Urothelium cell line (cell line): ENCODE measurements around the gene TMEM127.
"Not testable (repeated sequence)": the region's sequence is repeated elsewhere in the genome, so short reads cannot be mapped to it uniquely, and the experiment has no call there.

Source experiments
- DNase-seq: peaks from one replicate; pipeline ENCODE4 v3.0.0; 2011; ENCODE audit warnings: low spot score, mixed read lengths
- FAIRE-seq: peaks from 2 replicates; lab custom pipeline; 2011; peaks lifted over from hg19 to GRCh38; lab: Jason Lieb, UNC

Gene TMEM127

DNA sequence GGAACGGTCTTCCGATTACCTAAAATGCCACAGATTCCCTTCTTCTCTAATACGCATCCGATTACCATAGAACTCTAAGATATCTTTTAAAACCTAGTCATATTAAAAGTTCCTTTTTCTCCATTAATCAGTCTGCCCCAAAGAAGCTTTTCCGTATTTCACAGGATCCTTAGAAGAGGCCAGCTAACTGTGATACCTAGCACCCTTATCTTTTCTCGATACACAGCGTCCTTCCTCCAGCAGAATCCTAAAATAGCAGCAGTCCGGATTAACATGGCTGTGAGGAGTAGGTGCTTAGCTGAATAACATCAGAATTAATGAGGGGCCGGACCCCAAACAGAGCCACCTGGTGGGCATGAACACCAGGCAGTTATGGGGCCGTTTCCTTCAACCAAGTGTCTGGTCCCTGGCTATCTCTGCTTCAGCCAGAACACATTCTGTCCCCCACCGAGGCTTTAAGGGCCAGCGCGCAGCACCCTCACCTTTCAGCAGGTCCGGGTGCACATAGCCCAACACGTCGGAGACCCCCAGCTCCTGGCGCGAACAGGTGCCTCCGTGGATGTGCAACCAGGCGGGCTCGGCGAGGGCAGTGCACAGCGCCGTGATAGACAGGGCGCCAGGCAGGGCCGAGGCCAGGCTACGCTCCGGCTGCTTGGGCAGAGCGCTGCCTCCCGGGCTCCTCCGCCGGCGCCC lies 995 bp downstream of the TMEM127 start:
- DNase-seq, result peak; percentile 25

DNA sequence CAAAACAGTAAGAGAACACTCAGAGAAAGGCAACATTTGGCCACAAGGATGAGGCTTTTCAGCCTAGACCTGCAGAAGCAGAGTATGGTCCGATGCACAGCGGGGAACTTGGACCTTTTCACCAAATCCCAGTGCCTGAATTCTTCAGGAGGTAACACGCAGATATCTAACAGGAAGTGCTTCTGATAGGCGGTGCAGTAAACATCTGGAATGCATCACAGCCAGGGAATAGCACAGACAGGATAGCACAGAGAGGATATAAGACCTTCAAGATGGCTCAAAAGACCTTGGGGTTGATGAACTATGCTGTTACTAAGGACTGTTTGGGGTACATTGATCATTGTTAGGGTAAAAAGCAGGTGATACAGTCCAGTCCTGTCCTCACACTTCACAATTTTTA lies 1.7 kb downstream of the TMEM127 start:
- DNase-seq, result no peak
- no peak for FAIRE-seq

More for the DNA sequence above, 995 bp downstream of the TMEM127 start:
- no peak for FAIRE-seq

DNA sequence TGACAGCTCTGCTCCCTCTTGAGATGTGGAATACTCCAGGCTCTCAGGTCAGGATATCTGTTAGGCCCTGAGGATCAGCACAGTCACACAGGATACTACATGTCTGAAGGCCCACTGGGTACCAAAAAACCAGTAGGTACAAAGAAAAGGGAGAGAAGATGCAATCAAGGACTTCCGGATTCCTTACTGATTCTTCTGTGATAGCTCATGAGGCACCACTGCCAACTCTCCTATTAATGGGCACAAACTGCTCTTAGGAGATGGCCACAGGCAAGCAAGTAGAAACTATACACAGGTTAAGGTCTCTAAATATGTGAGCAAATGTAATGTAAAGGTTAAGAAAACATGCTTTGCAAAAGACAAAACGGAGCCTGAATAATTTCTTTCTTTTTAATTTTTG lies 3.5 kb downstream of the TMEM127 start:
- no peak for FAIRE-seq
- no peak for DNase-seq

DNA sequence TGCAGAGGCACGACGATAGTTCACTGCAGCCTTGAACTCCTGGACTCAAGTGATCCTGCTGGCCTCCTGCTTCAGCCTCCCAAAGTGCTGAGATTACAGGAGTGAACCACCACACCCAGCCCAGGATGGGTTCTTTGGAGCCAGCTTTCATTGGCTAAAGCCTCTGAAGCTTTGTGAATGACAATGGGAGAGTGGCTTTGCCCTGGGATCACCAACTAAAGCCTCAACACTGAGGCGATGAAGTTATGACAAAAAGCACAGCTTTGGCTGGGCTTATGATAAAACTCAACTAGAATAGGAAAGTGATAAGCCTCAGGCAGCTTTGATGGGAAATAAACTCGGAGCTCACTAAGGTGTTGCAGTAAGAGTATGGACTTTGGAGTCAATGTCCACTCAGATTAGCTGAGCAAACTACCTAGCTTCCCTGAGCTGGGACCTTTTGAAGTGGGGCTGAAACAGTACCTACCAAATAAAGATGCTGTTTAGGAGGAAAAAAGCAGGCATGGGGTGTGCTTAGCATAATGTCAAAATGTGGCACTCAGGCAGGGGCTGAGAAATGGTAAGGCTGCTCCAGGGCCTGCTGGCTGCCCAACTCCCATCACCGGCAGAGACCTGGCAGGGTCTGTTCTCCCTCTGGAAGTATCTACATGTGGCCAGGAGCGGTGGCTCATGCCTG lies 4.3 kb downstream of the TMEM127 start:
- no peak for DNase-seq
- FAIRE-seq, result no peak

DNA sequence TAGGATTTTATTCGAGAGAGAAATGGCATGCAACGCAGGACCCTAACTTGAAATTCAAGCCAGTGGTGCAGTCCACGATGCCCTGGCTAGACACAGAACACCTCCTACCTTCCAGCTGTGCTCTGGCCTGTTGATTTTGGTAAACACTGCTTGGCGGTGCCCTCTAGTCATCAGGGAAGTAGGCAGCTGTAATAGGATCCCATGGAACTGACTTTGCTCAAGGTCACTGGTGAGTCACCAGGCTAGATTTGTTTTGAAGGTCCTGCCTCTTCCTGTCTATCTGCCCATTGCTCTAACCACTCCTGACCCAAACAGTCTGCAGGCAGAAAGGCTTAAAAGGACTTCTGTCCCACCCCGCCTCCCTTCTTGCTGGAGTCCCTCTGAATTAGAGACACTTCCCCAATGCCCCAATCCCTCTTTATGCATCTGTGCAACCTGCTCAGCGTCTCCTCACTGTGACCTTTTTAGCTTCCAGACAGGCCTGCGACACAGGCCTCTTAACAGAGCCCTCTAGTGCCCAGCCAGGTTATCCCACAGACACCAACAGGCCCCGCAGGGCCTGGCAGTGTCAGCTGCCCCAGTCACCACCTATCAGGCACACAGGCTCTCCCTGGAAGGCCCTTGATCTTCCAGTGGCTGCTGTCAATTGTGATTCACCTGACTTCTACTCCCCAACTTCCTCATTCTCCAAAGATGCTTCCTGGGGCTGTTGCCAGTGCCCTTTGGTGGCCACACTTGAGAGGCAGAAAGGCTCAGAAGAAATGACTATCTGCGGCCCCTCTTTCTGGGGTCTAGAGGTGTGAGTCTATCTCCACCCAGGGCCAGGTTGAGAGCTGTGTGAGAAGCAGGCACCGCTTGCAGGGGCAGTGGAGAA lies 5.2 kb downstream of the TMEM127 start:
- peak; percentile 89 for FAIRE-seq
- peak; percentile 92 for DNase-seq

DNA sequence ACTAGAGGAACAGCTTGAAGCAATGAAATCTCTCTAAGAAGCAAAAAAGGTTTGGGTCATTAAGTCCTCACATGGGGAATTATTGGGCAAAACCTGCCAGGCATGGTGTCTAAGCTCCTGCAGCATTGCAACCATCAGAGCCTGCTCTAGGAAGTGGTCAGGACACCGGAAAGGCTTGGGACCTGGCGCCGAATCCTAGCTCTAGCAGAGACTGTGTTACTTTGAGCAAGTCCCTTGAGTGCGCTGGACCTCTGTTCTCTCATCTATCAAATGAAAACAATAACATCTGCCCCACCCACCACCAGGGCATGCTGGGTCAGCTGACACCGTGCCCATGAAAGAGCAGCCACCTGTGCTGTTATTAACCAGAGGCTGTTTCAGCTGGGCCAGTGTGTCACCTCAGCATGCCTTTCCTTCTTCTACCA lies 6.3 kb downstream of the TMEM127 start:
- DNase-seq (no peak), FAIRE-seq (no peak)

DNA sequence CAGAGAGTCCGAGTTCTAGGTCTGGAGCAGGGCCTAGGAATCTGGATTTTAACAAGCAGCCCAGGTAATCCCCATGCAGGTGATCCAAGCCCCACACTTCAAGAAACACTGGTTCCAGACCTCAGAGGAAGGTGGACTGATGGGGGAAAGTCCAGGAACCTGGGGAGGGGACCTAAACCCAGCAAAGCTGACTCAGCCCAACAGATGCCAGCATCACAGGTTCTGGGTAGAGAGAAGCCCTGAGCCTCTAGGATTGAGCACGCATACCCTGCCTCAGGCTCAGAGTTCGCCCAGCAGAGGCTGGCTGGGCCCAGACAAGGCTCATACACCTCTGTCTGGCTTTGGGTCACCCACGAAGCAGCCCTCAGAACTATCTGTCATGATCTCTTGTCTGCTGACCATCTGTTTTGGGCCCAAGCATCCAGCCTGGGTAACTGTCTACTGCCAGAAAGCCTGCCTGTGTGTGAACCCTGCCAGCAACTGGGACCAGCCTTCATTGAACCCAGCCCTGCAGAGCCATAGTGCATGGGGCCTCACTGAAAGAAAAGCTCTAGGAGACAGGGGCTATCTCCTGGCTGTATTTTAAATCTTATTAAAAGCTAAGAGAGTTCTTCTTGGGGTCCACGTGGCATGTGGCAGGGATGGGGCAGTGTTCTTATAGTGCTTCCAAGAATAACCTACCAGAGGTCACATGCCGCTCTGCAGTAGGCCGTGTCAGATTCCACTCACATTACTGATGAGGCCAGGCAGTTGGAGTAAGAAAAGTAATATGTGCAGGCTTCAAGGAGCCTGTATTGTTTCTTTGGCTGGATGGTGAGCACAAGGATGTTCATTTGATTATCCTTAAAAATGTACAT lies 7.4 kb downstream of the TMEM127 start:
- DNase-seq, result no peak
- FAIRE-seq, result no peak

DNA sequence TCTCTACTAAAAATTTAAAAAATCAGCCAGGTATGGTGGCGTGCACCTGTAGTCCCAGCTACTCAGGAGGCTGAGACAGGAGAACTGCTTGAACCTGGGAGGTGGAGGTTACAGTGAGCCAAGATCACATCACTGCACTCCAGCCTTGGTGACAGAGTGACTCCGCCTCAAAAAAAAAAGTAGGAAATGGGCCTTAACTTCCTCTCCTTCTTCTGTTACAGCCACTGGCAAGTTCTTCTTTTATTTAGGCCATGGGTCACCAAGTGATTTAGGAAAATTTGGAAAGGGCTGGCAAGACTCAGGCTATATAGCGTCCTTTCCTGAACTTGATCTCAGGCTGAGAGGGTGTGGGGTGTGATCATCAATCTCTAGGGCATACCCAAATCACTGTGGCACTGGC lies 8.1 kb downstream of the TMEM127 start:
- not testable (repeated sequence) for FAIRE-seq, DNase-seq

DNA sequence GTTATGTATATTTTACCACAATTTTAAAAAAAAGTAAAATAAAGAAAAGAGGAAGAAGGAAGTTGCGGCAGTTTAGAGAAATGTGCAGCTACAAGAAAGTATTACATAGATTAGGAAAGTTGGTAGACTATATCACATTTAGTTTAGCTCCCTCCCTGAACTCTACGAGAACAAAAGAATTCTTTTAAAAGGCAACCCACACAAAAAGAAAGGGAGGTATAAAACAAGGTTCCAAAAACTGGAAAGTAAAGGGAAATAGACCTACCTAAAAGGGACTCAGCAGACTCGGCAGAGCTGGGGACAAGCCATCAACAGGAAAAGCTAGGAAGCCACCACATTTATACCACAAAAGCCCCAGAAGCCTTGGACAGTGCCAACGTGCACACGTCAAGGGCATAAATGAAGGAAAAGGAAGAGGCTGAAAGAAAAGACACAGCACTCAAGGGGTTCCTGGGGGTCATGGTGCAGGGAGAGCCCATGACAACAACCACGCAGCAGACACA lies 9.1 kb downstream of the TMEM127 start:
- no peak for FAIRE-seq
- DNase-seq, result no peak

DNA sequence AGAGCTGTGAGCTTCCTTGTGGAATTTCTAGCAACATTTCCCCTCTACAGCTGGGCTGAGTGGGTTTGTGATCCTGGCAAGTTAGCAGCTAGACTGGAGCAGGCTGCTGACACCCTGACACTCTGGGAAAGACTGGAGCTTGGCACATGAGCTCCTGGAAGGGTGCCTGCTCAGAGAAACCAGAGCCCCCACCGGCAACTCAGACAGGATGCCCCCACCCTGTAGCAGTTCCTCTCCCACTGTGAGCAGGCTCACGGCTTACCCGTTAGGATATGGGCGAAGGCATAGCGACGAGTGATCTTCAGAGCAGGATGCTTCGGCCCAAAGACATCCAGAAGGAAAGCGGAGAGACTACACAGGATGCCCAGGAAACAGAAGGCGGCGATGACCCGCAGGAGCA lies 11.2 kb downstream of the TMEM127 start:
- DNase-seq (no peak), FAIRE-seq (no peak)

DNA sequence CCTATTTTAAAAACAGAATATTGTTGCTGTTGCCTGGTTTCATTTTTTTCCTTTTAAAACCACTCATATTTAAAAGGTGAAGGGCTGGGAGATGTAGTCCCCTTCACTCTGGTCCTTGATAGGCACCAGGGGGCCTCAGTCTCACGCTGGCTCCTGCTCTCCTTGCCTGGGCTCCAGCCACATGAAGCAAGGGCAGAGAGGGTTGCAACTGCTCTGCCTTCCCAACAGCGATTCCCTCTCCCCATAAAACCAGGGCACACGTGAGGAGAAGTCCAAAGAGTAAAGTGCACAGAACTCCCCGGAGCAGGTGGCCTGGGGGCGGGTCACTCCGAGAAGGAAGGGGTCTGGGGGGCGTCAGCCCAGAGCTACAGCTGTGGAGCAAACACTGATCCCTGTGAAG lies 12.8 kb downstream of the TMEM127 start:
- DNase-seq (no peak), FAIRE-seq (no peak)

DNA sequence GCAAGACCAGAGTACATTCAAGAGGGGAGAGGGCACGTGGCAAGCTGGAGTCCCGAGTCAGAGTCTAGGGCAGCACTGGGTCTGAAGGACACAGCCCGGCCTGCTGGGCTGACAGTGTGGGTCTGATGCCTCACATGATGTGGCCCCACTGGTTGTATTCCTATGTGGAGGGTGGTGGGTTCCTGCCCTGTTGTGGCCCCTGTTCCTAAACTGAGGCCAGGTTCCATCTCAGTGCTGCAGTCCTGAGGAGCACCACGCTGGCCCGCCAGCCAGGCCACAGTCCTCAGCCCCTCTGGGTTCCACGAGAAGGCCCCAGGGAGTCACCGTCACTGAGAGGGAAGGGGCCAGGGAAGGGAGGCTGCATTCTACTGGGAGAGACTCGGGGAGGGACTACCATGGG lies 13.3 kb downstream of the TMEM127 start:
- FAIRE-seq (no peak), DNase-seq (no peak)

DNA sequence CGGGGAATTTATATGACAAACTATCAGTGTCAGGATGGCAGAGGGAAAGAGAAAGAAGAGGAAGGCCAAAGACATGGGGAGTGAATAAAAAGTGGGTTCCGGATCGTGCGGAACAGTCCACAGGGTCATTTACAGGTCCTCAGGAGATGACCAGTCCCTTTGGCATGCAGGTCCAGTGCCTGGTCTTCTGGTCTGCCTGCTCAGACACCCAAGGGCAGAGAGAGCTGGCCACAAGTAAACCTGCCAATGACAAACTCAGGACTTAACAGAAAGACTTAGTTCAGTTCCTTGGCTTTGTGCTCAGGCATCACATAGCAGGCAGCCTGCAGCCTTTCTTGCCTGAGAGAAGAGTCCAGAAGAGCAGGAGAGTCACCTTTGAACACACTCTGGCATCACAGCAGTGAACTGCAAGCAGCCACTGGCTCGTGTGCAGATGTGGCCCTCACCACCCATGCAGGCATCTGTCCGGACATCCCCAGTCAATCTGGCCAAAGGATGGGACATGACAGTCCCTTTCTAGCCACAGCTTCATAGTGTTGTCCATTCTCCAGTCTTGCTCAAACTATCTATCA lies 14.0 kb downstream of the TMEM127 start:
- FAIRE-seq (no peak), DNase-seq (peak; percentile 26)

DNA sequence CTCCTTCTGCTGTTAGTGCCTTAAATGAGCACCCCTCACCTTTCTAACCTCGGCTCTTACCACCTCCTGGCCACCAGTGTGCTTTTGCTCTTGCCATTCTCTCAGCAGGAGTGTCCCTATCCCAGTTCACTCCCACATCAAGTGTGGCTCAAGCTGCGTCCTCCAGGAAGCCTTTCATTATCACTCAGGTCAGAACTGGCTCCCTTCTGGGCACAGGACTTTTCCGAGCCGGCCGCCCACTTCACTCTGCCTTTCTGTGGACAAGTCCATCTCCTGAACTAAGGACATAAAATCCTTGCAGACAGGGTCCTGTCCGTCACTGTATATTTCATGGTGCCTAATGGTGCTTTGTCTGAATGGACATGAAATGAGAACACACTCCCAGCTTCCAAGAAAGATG lies 15.6 kb downstream of the TMEM127 start:
- DNase-seq, result no peak
- FAIRE-seq, result no peak

DNA sequence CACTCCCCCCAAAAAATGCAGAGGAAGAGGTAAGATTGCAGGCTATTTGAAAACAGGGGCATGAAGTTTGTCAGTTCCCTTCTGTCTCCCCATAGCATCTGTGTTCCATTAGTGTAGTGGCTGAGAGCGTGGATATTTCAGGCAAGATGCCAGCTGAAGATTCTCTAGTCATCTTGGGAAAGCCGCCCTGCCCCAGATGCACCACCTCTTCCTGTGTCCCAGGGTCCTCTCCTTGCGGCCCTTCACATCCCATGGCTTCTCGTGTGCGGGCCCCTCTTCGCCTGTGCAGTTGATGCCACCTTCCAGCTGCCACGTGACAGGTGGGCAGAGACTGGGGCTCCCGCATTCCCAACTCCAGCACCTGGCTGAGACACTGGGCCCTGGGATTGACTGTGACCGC lies 16.1 kb downstream of the TMEM127 start:
- DNase-seq, result no peak
- FAIRE-seq, result no peak

DNA sequence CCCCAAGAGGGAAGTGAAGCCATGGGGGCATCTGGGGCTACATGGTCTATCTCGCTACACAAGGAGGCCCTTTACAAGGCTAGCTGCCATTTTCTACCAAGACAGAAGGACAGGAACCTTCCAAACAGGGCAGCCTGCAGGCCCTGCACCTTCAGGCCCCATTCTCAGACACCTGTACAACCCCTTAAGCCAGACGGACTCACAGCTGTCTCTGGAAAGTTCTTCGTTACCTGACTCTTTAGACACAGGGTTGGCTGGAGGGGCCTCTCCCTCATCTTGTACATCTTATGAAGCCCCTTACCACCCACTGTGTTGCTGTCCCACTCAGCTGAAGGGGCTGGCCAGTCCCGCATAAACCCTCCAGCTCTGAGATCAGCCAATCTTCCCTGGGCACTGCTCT lies 17.2 kb downstream of the TMEM127 start:
- FAIRE-seq, result no peak
- no peak for DNase-seq

DNA sequence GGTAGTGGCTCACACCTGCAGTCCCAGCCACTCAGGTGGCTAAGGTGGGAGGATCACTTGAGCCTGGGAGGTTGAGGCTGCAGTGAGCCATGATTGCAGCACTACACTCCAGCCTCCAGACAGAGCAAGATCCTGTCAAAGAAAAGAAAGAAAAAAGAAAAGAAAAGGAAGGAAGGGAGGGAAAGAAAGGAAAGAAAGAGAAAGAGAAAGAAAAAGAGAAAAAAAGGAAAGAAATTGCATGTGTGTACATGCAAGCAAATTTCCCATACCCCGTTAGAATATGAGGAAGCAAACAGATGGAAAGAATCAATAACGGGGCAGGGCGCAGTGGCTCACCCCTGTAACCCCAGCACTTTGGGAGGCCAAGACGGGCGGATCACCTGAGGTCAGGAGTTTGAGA lies 17.9 kb downstream of the TMEM127 start:
- FAIRE-seq, result no peak
- no peak for DNase-seq

DNA sequence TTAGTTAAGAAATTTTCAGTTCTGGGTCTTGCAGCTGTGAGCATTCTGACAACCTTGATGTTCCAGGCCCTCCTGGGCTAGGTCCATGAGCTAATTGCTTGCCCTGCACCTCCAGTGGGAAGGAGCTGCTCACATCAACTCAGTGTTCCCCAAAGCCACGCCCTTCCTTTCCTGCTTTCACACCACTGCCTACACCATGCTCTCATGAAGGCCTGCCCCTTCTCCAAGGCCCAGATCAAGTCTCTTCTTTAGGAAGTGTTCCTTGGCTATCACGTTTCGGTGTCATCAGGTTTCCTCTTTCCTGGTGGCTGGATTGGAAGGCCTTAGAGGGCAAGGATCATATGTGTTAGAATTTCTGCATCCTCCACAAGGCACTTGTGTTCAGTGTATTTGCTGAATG lies 18.8 kb downstream of the TMEM127 start:
- DNase-seq (no peak), FAIRE-seq (no peak)

DNA sequence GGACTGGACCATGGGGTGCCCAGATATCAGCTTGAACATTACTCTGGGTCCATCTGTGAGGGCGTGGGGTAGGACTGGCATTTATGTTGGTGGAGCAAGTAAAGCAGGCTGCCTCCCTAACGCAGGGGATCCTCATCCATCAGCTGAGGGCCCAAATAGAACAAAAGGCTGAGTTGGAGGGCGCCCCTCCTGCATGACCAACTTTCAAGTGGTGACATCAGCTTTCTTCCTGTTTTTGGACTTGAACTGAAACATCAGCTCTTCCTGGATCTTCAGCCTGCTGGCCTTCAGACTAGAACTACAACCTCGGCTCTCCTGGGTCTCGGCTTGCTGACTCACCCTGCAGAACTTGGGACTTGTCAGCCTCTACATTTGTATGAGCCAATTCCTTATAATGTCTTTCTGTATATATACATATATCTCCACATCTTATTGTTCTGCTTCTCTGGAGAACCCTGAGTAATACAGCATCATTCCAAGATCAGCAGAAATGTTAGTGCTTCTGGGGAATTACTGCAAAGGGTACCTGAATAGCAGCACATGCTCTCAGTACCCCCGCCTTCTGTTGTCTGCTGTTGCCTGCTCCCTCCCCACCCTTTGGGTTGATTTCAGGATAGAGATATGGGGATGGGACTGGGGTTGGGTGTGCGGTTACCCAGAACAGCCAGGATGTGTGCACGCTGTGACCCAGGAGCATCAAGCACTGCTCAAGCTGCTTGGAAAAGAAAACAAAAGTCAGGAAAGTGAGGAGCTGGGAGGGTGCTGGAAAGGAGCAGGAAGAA lies 20.0 kb downstream of the TMEM127 start:
- DNase-seq, result no peak
- FAIRE-seq, result no peak
